NCI-H2227 (cell line): ENCODE measurements around the gene TFF2.

Experiments
- DNase-seq: peaks from one replicate; lab custom pipeline; 2025; ENCODE audit not compliant: unreplicated experiment; lab: John Stamatoyannopoulos, UW

TFF2 gene

GRCh38 chr21:42350927-42351426 lies at the start of gene TFF2:
TFF2 (minus strand) TSS chr21:42350994; CDS start chr21:42350957, 37 bp downstream.
- DNase-seq = no peak

GRCh38 chr21:42400525-42400924 lies 49.7 kb upstream of the TFF2 start:
- no peak for DNase-seq

GRCh38 chr21:42398436-42399028 lies 47.7 kb upstream of the TFF2 start:
- DNase-seq = no peak

GRCh38 chr21:42397746-42398394 lies 47.1 kb upstream of the TFF2 start:
- no peak for DNase-seq

GRCh38 chr21:42396799-42397745 lies 46.3 kb upstream of the TFF2 start:
- DNase-seq = no peak

GRCh38 chr21:42395905-42396651 lies 45.3 kb upstream of the TFF2 start, which contains the start of gene TMPRSS3:
TMPRSS3 (minus strand) TSS chr21:42396052; CDS start chr21:42395417, 635 bp downstream.
- no peak for DNase-seq

GRCh38 chr21:42395302-42395701 lies 44.5 kb upstream of the TFF2 start:
- DNase-seq = no peak

GRCh38 chr21:42393443-42393950 lies 42.7 kb upstream of the TFF2 start:
- DNase-seq = no peak

- no peak for DNase-seq
These were observed 42.1 kb upstream of the TFF2 start for GRCh38 chr21:42392731-42393442.

GRCh38 chr21:42391297-42391696 lies 40.5 kb upstream of the TFF2 start:
- DNase-seq = no peak

GRCh38 chr21:42390696-42391095 lies 39.9 kb upstream of the TFF2 start:
- DNase-seq = no peak

- DNase-seq = no peak
These were observed 39.4 kb upstream of the TFF2 start for GRCh38 chr21:42390193-42390592.

GRCh38 chr21:42389449-42389835 lies 38.6 kb upstream of the TFF2 start:
- DNase-seq = no peak

- DNase-seq = no peak
These were observed 38.1 kb upstream of the TFF2 start for GRCh38 chr21:42388740-42389448.

- no peak for DNase-seq
These were observed 37.1 kb upstream of the TFF2 start for GRCh38 chr21:42387843-42388340.

- no peak for DNase-seq
These were observed 36.4 kb upstream of the TFF2 start for GRCh38 chr21:42387164-42387563.

- no peak for DNase-seq
These were observed 35.3 kb upstream of the TFF2 start for GRCh38 chr21:42386034-42386591.

GRCh38 chr21:42385619-42386018 lies 34.8 kb upstream of the TFF2 start:
- no peak for DNase-seq

GRCh38 chr21:42384989-42385388 lies 34.2 kb upstream of the TFF2 start:
- no peak for DNase-seq
